SW 1271 (cell line): ENCODE measurements around the gene TRPM2.

Experiments used
- DNase-seq, 2 experiments: peaks; one replicate each; lab custom pipeline; 2025; lab: John Stamatoyannopoulos, UW

The TRPM2 gene

GRCh38 chr21:44429894-44430293, 76.5 kb downstream of the TRPM2 start:
- DNase-seq = no peak

- no peak for DNase-seq
Measured at GRCh38 chr21:44431300-44431699, 77.9 kb downstream of the TRPM2 start.

- DNase-seq = no peak
Measured at GRCh38 chr21:44432841-44433790, 79.7 kb downstream of the TRPM2 start.

- no peak for DNase-seq
Measured at GRCh38 chr21:44433791-44434567, 80.6 kb downstream of the TRPM2 start.

GRCh38 chr21:44434568-44434925, 81.1 kb downstream of the TRPM2 start:
- no peak for DNase-seq

GRCh38 chr21:44434936-44435635, 81.7 kb downstream of the TRPM2 start:
- DNase-seq = no peak

- DNase-seq = no peak
Measured at GRCh38 chr21:44436111-44436611, 82.7 kb downstream of the TRPM2 start.

GRCh38 chr21:44436958-44437357, 83.5 kb downstream of the TRPM2 start:
- DNase-seq = no peak

- DNase-seq = no peak
Measured at GRCh38 chr21:44437371-44437695, 83.9 kb downstream of the TRPM2 start.

- no peak for DNase-seq
Measured at GRCh38 chr21:44437696-44438431, 84.4 kb downstream of the TRPM2 start.

GRCh38 chr21:44438531-44439210, 85.2 kb downstream of the TRPM2 start:
- no peak for DNase-seq

GRCh38 chr21:44439211-44439600, 85.8 kb downstream of the TRPM2 start:
- no peak for DNase-seq

GRCh38 chr21:44440241-44441040, 87.0 kb downstream of the TRPM2 start:
- DNase-seq = no peak

GRCh38 chr21:44441041-44441400, 87.6 kb downstream of the TRPM2 start:
- no peak for DNase-seq

- no peak for DNase-seq
Measured at GRCh38 chr21:44441581-44442265, 88.3 kb downstream of the TRPM2 start.

- no peak for DNase-seq
Measured at GRCh38 chr21:44442266-44443125, 89.1 kb downstream of the TRPM2 start.

- no peak for DNase-seq
Measured at GRCh38 chr21:44443291-44443890, 90.0 kb downstream of the TRPM2 start.

- no peak for DNase-seq
Measured at GRCh38 chr21:44443891-44444285, 90.5 kb downstream of the TRPM2 start.
